Neural cell (in vitro differentiated cells): ENCODE measurements around the gene C17orf50.

Experiments used
- EZH2 ChIP-seq: fragments of 200-600, 300-800 bp; shearing (Covaris generic), sonication (generic); IDR thresholded peaks from 2 replicates; pipeline ENCODE4 v1.6.1; 2014; ENCODE audit warnings: antibody characterized with exemption, low read length, borderline replicate concordance, mild to moderate bottlenecking; ENCODE audit not compliant: insufficient read depth, poor library complexity, severe bottlenecking
- MXI1 ChIP-seq: fragments of 450-650 bp; conservative IDR thresholded peaks from 2 replicates; pipeline ENCODE4 v1.6.1; 2014; ENCODE audit warnings: antibody characterized with exemption, mild to moderate bottlenecking; ENCODE audit not compliant: poor library complexity, severe bottlenecking
- POLR2AphosphoS5 ChIP-seq: IDR thresholded peaks from 2 replicates; pipeline ENCODE4 v1.6.1; 2012
- TF ChIP-seq, protein P1 (sequence below): fragments of 450-650 bp; IDR thresholded peaks from 2 replicates; pipeline ENCODE4 v1.5.1; 2014; ENCODE audit warnings: antibody characterized with exemption, mild to moderate bottlenecking, moderate library complexity; ENCODE audit not compliant: poor library complexity, severe bottlenecking

DNA sequence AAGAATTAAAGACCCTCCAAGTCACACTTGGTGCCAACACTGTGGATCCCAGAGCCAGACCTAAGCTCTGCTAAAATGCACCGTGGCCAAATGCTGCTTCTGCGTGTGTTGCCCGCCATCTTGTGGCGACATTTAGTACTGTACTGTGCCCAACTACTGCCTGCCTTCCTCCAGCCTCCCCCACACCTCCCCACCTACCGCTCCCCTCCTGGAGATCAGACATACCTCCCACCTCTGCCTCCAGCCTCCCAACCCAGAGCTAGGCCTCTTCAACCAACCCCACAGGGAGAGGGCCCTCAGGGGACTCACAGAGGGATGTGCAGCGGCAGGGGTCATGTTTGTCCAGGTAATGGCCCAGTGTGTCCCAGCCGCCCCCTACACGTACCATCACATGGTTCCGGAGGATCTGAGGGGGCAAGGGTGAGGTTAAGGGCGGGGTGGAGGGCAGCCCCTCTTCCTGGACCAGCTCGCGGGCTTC is 13.1 kb upstream of the C17orf50 start:
- TF ChIP-seq POLR2AphosphoS5: no peak
- no peak for TF ChIP-seq MXI1
- TF ChIP-seq, protein P1, sequence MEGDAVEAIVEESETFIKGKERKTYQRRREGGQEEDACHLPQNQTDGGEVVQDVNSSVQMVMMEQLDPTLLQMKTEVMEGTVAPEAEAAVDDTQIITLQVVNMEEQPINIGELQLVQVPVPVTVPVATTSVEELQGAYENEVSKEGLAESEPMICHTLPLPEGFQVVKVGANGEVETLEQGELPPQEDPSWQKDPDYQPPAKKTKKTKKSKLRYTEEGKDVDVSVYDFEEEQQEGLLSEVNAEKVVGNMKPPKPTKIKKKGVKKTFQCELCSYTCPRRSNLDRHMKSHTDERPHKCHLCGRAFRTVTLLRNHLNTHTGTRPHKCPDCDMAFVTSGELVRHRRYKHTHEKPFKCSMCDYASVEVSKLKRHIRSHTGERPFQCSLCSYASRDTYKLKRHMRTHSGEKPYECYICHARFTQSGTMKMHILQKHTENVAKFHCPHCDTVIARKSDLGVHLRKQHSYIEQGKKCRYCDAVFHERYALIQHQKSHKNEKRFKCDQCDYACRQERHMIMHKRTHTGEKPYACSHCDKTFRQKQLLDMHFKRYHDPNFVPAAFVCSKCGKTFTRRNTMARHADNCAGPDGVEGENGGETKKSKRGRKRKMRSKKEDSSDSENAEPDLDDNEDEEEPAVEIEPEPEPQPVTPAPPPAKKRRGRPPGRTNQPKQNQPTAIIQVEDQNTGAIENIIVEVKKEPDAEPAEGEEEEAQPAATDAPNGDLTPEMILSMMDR: peak; percentile 95
- TF ChIP-seq EZH2: no peak
